SK-N-SH (cell line): ENCODE results near the gene CTDP1. TPM values are rescaled to one million over a fixed set of nuclear protein-coding genes. Genes with fewer than 3 reads are reported as not detected.

Experiments used
- CTCF ChIA-PET: fragments of 300-600, 350-600 bp; formaldehyde crosslinking; extraction: SDS; loops from one replicate; lab custom pipeline; 2021; lab: Yijun Ruan, JAX
- POLR2A ChIA-PET: fragments of 350-600 bp; sonication (Branson Sonifier 250); formaldehyde crosslinking; extraction: SDS; loops from one replicate; lab custom pipeline; 2020; ENCODE audit warnings: antibody characterized with exemption, inconsistent platforms; lab: Yijun Ruan, JAX
- DNase-seq: peaks from one replicate; pipeline ENCODE4 v3.0.0; 2012
- H2AFZ ChIP-seq: fragments of 200-600 bp; sonication (generic); 2 replicates; pipeline ENCODE4 v1.8.1; 2016; ENCODE audit warnings: antibody characterized with exemption, mild to moderate bottlenecking, low read depth
- H3F3A ChIP-seq: fragments of 200-600 bp; sonication (generic); replicated peaks from 2 replicates; pipeline ENCODE3; 2016; ENCODE audit warnings: antibody characterized with exemption, mild to moderate bottlenecking; ENCODE audit not compliant: insufficient read depth
- H3K27ac ChIP-seq, 2 experiments: fragments of 200-500 bp in 1 of 2; fragments of 200-600 bp in 1 of 2; sonication (Bioruptor generic) in 1 of 2; sonication (generic), shearing (Covaris generic) in 1 of 2; 2 replicates each; pipeline versions ENCODE4 v1.5.1 to v1.6.1; 2014 to 2016; ENCODE audit warnings: low read depth in 2 of 2, inconsistent platforms in 1 of 2, low read length in 1 of 2, mild to moderate bottlenecking in 1 of 2, mixed read lengths in 1 of 2
- H3K27me3 ChIP-seq: fragments of 200-600 bp; sonication (generic), shearing (Covaris generic); 2 replicates; pipeline ENCODE4 v1.6.1; 2016; ENCODE audit warnings: mixed run types; ENCODE audit not compliant: insufficient read depth
- H3K36me3 ChIP-seq, 2 experiments: fragments of 200-500 bp in 1 of 2; fragments of 200-600 bp in 1 of 2; sonication (Bioruptor generic) in 1 of 2; sonication (generic) in 1 of 2; replicated peaks in 1 of 2; 2 replicates each; pipeline versions ENCODE3 to v1.5.1; 2014 to 2016; ENCODE audit warnings: low read length in 1 of 2, mild to moderate bottlenecking in 1 of 2; ENCODE audit not compliant: insufficient read depth in 2 of 2, control insufficient read depth in 1 of 2
- H3K4me1 ChIP-seq, 2 experiments: fragments of 200-500 bp in 1 of 2; fragments of 200-600 bp in 1 of 2; sonication (Bioruptor generic) in 1 of 2; sonication (generic), shearing (Covaris generic) in 1 of 2; 2 replicates each; pipeline versions ENCODE4 v1.5.1 to v1.6.1; 2014 to 2016; ENCODE audit warnings: low read depth in 1 of 2, low read length in 1 of 2, mixed run types in 1 of 2; ENCODE audit not compliant: insufficient read depth in 2 of 2, control insufficient read depth in 1 of 2
- H3K4me2 ChIP-seq: fragments of 200-600 bp; sonication (generic), shearing (Covaris generic); 2 replicates; pipeline ENCODE4 v1.6.1; 2017; ENCODE audit warnings: mixed run types
- H3K4me3 ChIP-seq, 2 experiments: fragments of 200-500 bp in 1 of 2; fragments of 200-600 bp in 1 of 2; sonication (Bioruptor generic) in 1 of 2; sonication (generic), shearing (Covaris generic) in 1 of 2; 2 replicates each; pipeline versions ENCODE4 v1.5.1 to v1.8.1; 2014 to 2016; ENCODE audit warnings: low read depth in 2 of 2, inconsistent platforms in 1 of 2, low read length in 1 of 2, mild to moderate bottlenecking in 1 of 2, mixed read lengths in 1 of 2, moderate library complexity in 1 of 2
- H3K79me2 ChIP-seq: fragments of 200-600 bp; sonication (generic); 2 replicates; pipeline ENCODE4 v1.8.1; 2017; ENCODE audit warnings: mild to moderate bottlenecking; ENCODE audit not compliant: insufficient read depth
- H3K9ac ChIP-seq: fragments of 200-600 bp; sonication (generic); 2 replicates; pipeline ENCODE4 v1.6.1; 2017; ENCODE audit warnings: mixed run types
- H3K9me2 ChIP-seq: fragments of 200-600 bp; sonication (generic); 2 replicates; pipeline ENCODE4 v1.6.1; 2017; ENCODE audit warnings: mixed run types
- H3K9me3 ChIP-seq: fragments of 200-600 bp; sonication (generic); 2 replicates; pipeline ENCODE4 v1.6.1; 2017; ENCODE audit warnings: mixed run types, mild to moderate bottlenecking, moderate library complexity
- H4K20me1 ChIP-seq: fragments of 200-600 bp; sonication (generic); 2 replicates; pipeline ENCODE4 v1.6.1; 2017; ENCODE audit warnings: mild to moderate bottlenecking, mixed run types; ENCODE audit not compliant: insufficient read depth
- ELF1 ChIP-seq: IDR thresholded peaks from 2 replicates; pipeline ENCODE4 v1.4.0; 2012
- GABPA ChIP-seq: IDR thresholded peaks from 2 replicates; pipeline ENCODE4 v1.4.0; 2012; ENCODE audit warnings: low read depth, mild to moderate bottlenecking
- GATA2 ChIP-seq: sonication (generic); formaldehyde crosslinking; IDR thresholded peaks from 2 replicates; pipeline ENCODE4 v1.5.0; 2020; ENCODE audit warnings: mild to moderate bottlenecking, missing genetic modification reagents
- NFIC ChIP-seq: IDR thresholded peaks from 2 replicates; pipeline ENCODE4 v1.4.0; 2012; ENCODE audit warnings: borderline replicate concordance
- POLR2AphosphoS5 ChIP-seq: IDR thresholded peaks from 2 replicates; pipeline ENCODE4 v1.6.1; 2012; ENCODE audit warnings: low read depth, low read length
- RFX5 ChIP-seq: IDR thresholded peaks from 2 replicates; pipeline ENCODE4 v1.6.1; 2012; ENCODE audit warnings: mild to moderate bottlenecking, improper control_type of control experiment, low read length
- SIN3A ChIP-seq: IDR thresholded peaks from 2 replicates; pipeline ENCODE4 v1.6.1; 2012; ENCODE audit warnings: low read depth, mild to moderate bottlenecking, low read length, moderate library complexity, borderline replicate concordance
- SMC3 ChIP-seq: IDR thresholded peaks from 2 replicates; pipeline ENCODE4 v1.6.1; 2012; ENCODE audit warnings: low read depth, low read length, improper control_type of control experiment
- TAF1 ChIP-seq: IDR thresholded peaks from 2 replicates; pipeline ENCODE4 v1.6.1; 2012; ENCODE audit warnings: low read depth, mild to moderate bottlenecking, low read length, moderate library complexity, borderline replicate concordance
- TCF12 ChIP-seq: IDR thresholded peaks from 2 replicates; pipeline ENCODE4 v1.4.0; 2012
- YY1 ChIP-seq: IDR thresholded peaks from 2 replicates; pipeline ENCODE4 v1.4.0; 2012; ENCODE audit warnings: low read depth, mild to moderate bottlenecking
- WGBS: methylation state at CpG from one replicate; pipeline ENCODE4 v1.1.6; 2017; ENCODE audit warnings: low lambda C conversion rate; 5-methylcytosine and 5-hydroxymethylcytosine counted together
- polyA plus RNA-seq, 3 experiments: library from polyadenylated mRNA; depleted of rRNA; stranded (reverse); fragments of >200 nt; gene quantifications; 2 replicates each; pipeline ENCODE4 v1.2.3, GENCODE V29; 2012

CTDP1 gene, protein sequence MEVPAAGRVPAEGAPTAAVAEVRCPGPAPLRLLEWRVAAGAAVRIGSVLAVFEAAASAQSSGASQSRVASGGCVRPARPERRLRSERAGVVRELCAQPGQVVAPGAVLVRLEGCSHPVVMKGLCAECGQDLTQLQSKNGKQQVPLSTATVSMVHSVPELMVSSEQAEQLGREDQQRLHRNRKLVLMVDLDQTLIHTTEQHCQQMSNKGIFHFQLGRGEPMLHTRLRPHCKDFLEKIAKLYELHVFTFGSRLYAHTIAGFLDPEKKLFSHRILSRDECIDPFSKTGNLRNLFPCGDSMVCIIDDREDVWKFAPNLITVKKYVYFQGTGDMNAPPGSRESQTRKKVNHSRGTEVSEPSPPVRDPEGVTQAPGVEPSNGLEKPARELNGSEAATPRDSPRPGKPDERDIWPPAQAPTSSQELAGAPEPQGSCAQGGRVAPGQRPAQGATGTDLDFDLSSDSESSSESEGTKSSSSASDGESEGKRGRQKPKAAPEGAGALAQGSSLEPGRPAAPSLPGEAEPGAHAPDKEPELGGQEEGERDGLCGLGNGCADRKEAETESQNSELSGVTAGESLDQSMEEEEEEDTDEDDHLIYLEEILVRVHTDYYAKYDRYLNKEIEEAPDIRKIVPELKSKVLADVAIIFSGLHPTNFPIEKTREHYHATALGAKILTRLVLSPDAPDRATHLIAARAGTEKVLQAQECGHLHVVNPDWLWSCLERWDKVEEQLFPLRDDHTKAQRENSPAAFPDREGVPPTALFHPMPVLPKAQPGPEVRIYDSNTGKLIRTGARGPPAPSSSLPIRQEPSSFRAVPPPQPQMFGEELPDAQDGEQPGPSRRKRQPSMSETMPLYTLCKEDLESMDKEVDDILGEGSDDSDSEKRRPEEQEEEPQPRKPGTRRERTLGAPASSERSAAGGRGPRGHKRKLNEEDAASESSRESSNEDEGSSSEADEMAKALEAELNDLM
- polyA plus RNA-seq (2012; rRNA removed) = 11.9 and 15.6 TPM in 2 replicates
- 6.9 and 9.3 TPM in 2 replicates for polyA plus RNA-seq (2012; cell fraction: cytosol; rRNA removed)
- polyA plus RNA-seq (2012; cell fraction: nucleus; rRNA removed) = 26.6 and 34.8 TPM in 2 replicates

DNA sequence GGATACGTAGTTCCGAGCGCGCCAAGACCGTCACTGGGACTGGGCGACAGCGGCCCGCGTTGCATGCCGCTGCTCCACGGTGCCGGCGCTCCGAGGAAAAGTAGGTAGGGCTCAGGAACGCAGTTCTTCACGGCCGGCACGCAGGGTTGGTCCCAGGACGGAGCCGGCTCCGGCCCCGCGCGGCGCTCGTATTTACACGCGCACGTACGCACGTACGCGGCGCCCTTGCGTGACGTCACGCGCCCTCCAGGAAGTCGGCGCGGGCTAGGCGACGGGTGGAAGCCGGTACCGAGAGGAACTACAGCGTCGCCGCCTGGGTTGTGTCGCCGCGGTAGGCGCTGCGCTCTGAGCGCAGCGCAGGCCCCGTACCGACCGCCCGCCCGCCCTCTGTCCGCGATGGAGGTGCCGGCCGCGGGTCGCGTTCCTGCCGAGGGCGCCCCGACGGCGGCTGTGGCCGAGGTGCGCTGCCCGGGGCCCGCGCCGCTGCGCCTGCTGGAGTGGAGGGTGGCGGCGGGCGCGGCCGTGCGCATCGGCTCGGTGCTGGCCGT is at the start of gene CTDP1:
Gene CTDP1 (plus strand): TSS at position 252 of the 548 bp plus-strand sequence. CDS start 145 bp downstream, at position 397.
- Histone ChIP-seq H3K9me3 (no peaks in the 10 kb centered on the region), H4K20me1 (peaks cover 44% of the 10 kb centered on the region), H3F3A (no peaks in the 10 kb centered on the region), H3K4me2 (peak within 1 kb of the TSS; percentile 97), H3K4me3 (peak within 1 kb of the TSS; percentile 91 to 95), H2AFZ (peak within 1 kb of the TSS; percentile 73), H3K27ac (peak within 1 kb of the TSS; percentile 89 to 98), H3K9ac (peak within 1 kb of the TSS; percentile 93), H3K36me3 (peaks cover 5 to 10% of the 10 kb centered on the region in 2 experiments), H3K27me3 (no peaks in the 10 kb centered on the region), H3K4me1 (peaks cover 5 to 32% of the 10 kb centered on the region in 2 experiments; a peak in 3 of 4 replicates), H3K79me2 (peaks cover 60% of the 10 kb centered on the region), H3K9me2 (no peaks in the 10 kb centered on the region)
- WGBS = 0% methylated on average over 3 of the region's 88 CpGs
- POLR2A ChIA-PET = interaction anchor here (0.7 kb wide), 1 partner anchor 16 kb away, joined by 3 read pairs; no protein-coding TSS in a partner anchor
- DNase-seq = peak; percentile 94
- CTCF ChIA-PET = interaction anchor here (0.6 to 0.7 kb wide), 2 partner anchors 35 to 134 kb away, joined by 3 to 4 read pairs; no protein-coding TSS in a partner anchor
- TF ChIP-seq SIN3A (peak; percentile 74; the same call in 1 of the 2 replicates), TAF1 (0 out of 2 replicates have a peak, but pooled peaks have one; percentile 33), POLR2AphosphoS5 (no peak), TCF12 (peak; percentile 17; the same call in 1 of the 2 replicates), YY1 (peak; percentile 3; the same call in 1 of the 2 replicates), NFIC (no peak), ELF1 (peak; percentile 95), GABPA (peak; percentile 65)

- DNase-seq = no peak
- no peaks in the 10 kb centered on the region for H3K9me2 ChIP-seq
- H3K4me1 ChIP-seq = no peaks in the 10 kb centered on the region
- H4K20me1 ChIP-seq = no peaks in the 10 kb centered on the region
- H3K9me3 ChIP-seq = no peaks in the 10 kb centered on the region
- peak overlapping the region; percentile 27 to 29; a peak in 2 of 4 replicates for H3K4me3 ChIP-seq
- H3K36me3 ChIP-seq = no peaks in the 10 kb centered on the region
- no peaks in the 10 kb centered on the region for H3K79me2 ChIP-seq
- H2AFZ ChIP-seq = no peak overlapping the region
- POLR2A ChIA-PET = no interaction called here
- no peak for TF ChIP-seq RFX5
- no peak for TF ChIP-seq GATA2 (CRISPR knock-in tag)
- no peak for TF ChIP-seq SMC3
- TF ChIP-seq, all 33 proteins: peak for 0
- Histone ChIP-seq H3K27me3 (peaks cover 68% of the 10 kb centered on the region), H3K9ac (no peak overlapping the region), H3K27ac (no peak overlapping the region), H3K4me2 (peak overlapping the region; percentile 63), H3F3A (no peaks in the 10 kb centered on the region)
- CTCF ChIA-PET = no interaction called here
- 21% methylated on average over 30 of the region's 36 CpGs for WGBS
Measured at GRCh38 chr18:79630281-79631095, 49.1 kb upstream of the CTDP1 start.
